ENCODE data around the gene PDE4D.
"Not testable (repeated sequence)": the region's sequence is repeated elsewhere in the genome, so short reads cannot be mapped to it uniquely, and the experiment has no call there.

Gene PDE4D

GRCh38 chr5:59769832-59770231 is 123.7 kb downstream of the PDE4D start:
- DNase-seq (ENCODE audit: low read depth in 2 of 3, low spot score in 1 of 3), result no peak

- no peak for DNase-seq (ENCODE audit: low read depth in 2 of 3, low spot score in 1 of 3)
Observed at GRCh38 chr5:59769041-59769360, 124.5 kb downstream of the PDE4D start.

GRCh38 chr5:59768152-59769040 is 125.1 kb downstream of the PDE4D start:
- DNase-seq (ENCODE audit: low read depth in 2 of 3, low spot score in 1 of 3), result no peak

GRCh38 chr5:59767681-59768151 is 125.8 kb downstream of the PDE4D start:
- DNase-seq (ENCODE audit: low read depth in 2 of 3, low spot score in 1 of 3), result no peak

- DNase-seq (ENCODE audit: low read depth in 2 of 3, low spot score in 1 of 3), result no peak
Observed at GRCh38 chr5:59767211-59767605, 126.3 kb downstream of the PDE4D start.

- no peak for DNase-seq (ENCODE audit: low read depth in 2 of 3, low spot score in 1 of 3)
Observed at GRCh38 chr5:59766427-59767210, 126.9 kb downstream of the PDE4D start.

GRCh38 chr5:59765446-59765845 is 128.1 kb downstream of the PDE4D start:
- DNase-seq (ENCODE audit: low read depth in 2 of 3, low spot score in 1 of 3), result no peak

- DNase-seq (ENCODE audit: low read depth in 2 of 3, low spot score in 1 of 3), result no peak
Observed at GRCh38 chr5:59764361-59764760, 129.2 kb downstream of the PDE4D start.

- DNase-seq (ENCODE audit: low read depth in 2 of 3, low spot score in 1 of 3), result no peak
Observed at GRCh38 chr5:59763541-59763940, 130.0 kb downstream of the PDE4D start.

- not testable (repeated sequence) for DNase-seq (ENCODE audit: low read depth in 2 of 3, low spot score in 1 of 3)
Observed at GRCh38 chr5:59762232-59762631, 131.3 kb downstream of the PDE4D start.

- peak in 1 of 3 donors; percentile 30 for DNase-seq (ENCODE audit: low read depth in 2 of 3, low spot score in 1 of 3)
Observed at GRCh38 chr5:59760785-59761348, 132.7 kb downstream of the PDE4D start.

- no peak for DNase-seq (ENCODE audit: low read depth in 2 of 3, low spot score in 1 of 3)
Observed at GRCh38 chr5:59759600-59760351, 133.8 kb downstream of the PDE4D start.

GRCh38 chr5:59758566-59758965 is 135.0 kb downstream of the PDE4D start:
- no peak for DNase-seq (ENCODE audit: low read depth in 2 of 3, low spot score in 1 of 3)

GRCh38 chr5:59757442-59757841 is 136.1 kb downstream of the PDE4D start:
- DNase-seq (ENCODE audit: low read depth in 2 of 3, low spot score in 1 of 3), result no peak

- no peak for DNase-seq (ENCODE audit: low read depth in 2 of 3, low spot score in 1 of 3)
Observed at GRCh38 chr5:59756373-59757035, 137.0 kb downstream of the PDE4D start.

GRCh38 chr5:59755476-59755875 is 138.1 kb downstream of the PDE4D start:
- DNase-seq (ENCODE audit: low read depth in 2 of 3, low spot score in 1 of 3), result no peak

- no peak for DNase-seq (ENCODE audit: low read depth in 2 of 3, low spot score in 1 of 3)
Observed at GRCh38 chr5:59753599-59753998, 139.9 kb downstream of the PDE4D start.

GRCh38 chr5:59749782-59750520 is 143.6 kb downstream of the PDE4D start:
- DNase-seq (ENCODE audit: low read depth in 2 of 3, low spot score in 1 of 3), result no peak

- not testable (repeated sequence) for DNase-seq (ENCODE audit: low read depth in 2 of 3, low spot score in 1 of 3)
Observed at GRCh38 chr5:59748036-59748663, 145.4 kb downstream of the PDE4D start.

Measured in stimulated activated CD4-positive, alpha-beta T cell treated with anti-CD3 and anti-CD28 coated beads, Interleukin-12 subunit alpha, Interleukin-12 subunit beta, amount 100 ng/mL, for 48 hours (primary cell).